Measurements from ENCODE around the gene TMCO4.

- TF ChIP-seq CTCF (IDR thresholded peaks at IDR 0.05), result no peak
- TF ChIP-seq EZH2 (IDR thresholded peaks at IDR 0.05; ENCODE audit: borderline replicate concordance, insufficient read depth, low read depth, low read length, poor library complexity, severe bottlenecking), result no peak
Observed at GRCh38 chr1:19754482-19754881, 45.2 kb downstream of the TMCO4 start.

All from B cell (primary cell).